ENCODE results near the gene NTN1.

Gene NTN1

DNA sequence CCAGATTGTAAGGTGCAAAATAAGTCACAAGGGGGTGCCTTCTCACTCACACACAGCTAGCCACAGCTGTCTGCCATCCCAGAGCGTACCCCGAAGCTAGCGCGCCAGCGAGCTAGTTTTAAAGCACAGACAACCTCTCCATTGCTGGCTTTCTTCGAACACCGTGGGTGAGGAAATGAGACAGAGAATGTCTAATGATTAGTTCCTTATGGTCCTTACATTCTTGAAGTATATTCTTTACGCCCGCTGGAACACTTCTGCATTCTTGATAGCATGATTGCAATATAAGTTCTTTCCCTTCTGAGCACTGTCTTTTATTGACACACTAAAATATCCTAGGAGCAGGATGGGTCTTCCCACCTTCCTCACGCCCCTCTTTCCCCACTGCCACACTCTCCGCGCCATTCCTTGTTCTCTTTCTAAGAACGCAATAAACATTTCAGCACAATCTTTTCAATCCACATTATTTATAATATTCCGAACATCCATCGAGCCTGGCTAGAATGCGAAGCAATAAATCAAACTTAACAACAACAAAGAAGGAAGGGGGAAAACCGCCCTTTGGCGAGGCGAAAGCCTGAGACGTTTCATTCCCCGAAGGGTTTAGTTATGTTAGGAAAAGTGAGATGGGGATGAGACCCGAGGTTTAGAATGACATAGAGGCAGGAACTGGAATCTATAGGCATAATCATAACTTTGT, 251.3 kb downstream of the NTN1 start:
- Mint-ChIP-seq H3K4me3 (peak overlapping the region in 2 of 3 experiments; percentile 21 to 57), H3K9me3 (no peaks in the 10 kb centered on the region)

GRCh38 chr17:9273428-9274391, 252.4 kb downstream of the NTN1 start:
- no peaks in the 10 kb centered on the region for H3K9me3 Mint-ChIP-seq

More for the DNA sequence above, 251.3 kb downstream of the NTN1 start:
- no peaks in the 10 kb centered on the region for H3K36me3 Mint-ChIP-seq (ENCODE audit: low read depth)
- H3K4me1 Mint-ChIP-seq: peaks cover 51% of the 10 kb centered on the region
- H3K27ac Mint-ChIP-seq: peak overlapping the region; percentile 26 to 82 (median 63)
- peaks cover 7% of the 10 kb centered on the region for H3K27me3 Mint-ChIP-seq (ENCODE audit: low read depth)
- TF ChIP-seq CTCF (IDR thresholded peaks at IDR 0.05; ENCODE audit: unreplicated experiment in 3 of 3): no peak

GRCh38 chr17:9274973-9275372, 253.7 kb downstream of the NTN1 start:
- H3K4me3 Mint-ChIP-seq: no peak overlapping the region
- peaks cover 33% of the 10 kb centered on the region for H3K4me1 Mint-ChIP-seq
- TF ChIP-seq CTCF (IDR thresholded peaks at IDR 0.05; ENCODE audit: unreplicated experiment in 3 of 3): no peak
- H3K36me3 Mint-ChIP-seq (ENCODE audit: low read depth): no peaks in the 10 kb centered on the region
- peaks cover 7% of the 10 kb centered on the region for H3K27me3 Mint-ChIP-seq (ENCODE audit: low read depth)
- no peaks in the 10 kb centered on the region for H3K9me3 Mint-ChIP-seq
- H3K27ac Mint-ChIP-seq: peak overlapping the region in 1 of 3 experiments; percentile 27

More at GRCh38 chr17:9273428-9274391, 252.4 kb downstream of the NTN1 start:
- peaks cover 7% of the 10 kb centered on the region for H3K27me3 Mint-ChIP-seq (ENCODE audit: low read depth)
- peak overlapping the region in 1 of 3 experiments; percentile 74 for H3K4me3 Mint-ChIP-seq
- TF ChIP-seq CTCF (IDR thresholded peaks at IDR 0.05; ENCODE audit: unreplicated experiment in 3 of 3): no peak
- peaks cover 42% of the 10 kb centered on the region for H3K4me1 Mint-ChIP-seq
- H3K36me3 Mint-ChIP-seq (ENCODE audit: low read depth): no peaks in the 10 kb centered on the region
- peak overlapping the region; percentile 6 to 82 (median 79) for H3K27ac Mint-ChIP-seq

DNA sequence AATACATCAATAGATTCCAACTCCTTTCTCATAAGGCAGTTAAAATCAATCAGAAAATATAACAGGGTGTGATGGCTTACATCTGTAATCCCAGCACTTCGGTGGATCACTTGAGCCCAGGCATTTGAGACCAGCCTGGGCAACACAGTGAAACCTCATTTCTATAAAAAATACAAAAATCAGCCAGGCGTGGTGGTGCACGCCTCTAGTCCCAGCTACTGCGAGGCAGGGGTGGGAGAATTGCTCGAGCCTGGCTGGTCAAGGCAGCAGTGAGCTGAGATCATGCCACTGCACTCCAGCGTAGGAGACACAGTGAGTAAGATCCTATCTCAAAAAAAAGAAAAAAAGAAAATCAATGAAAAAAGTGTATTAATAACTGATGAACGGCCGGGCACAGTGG, 258.6 kb downstream of the NTN1 start:
- H3K4me1 Mint-ChIP-seq: peaks cover 15% of the 10 kb centered on the region
- no peak overlapping the region for H3K4me3 Mint-ChIP-seq
- no peak for TF ChIP-seq CTCF (IDR thresholded peaks at IDR 0.05; ENCODE audit: unreplicated experiment in 3 of 3)
- no peaks in the 10 kb centered on the region for H3K9me3 Mint-ChIP-seq
- no peaks in the 10 kb centered on the region for H3K27me3 Mint-ChIP-seq (ENCODE audit: low read depth)
- H3K27ac Mint-ChIP-seq: no peak overlapping the region
- no peaks in the 10 kb centered on the region for H3K36me3 Mint-ChIP-seq (ENCODE audit: low read depth)

GRCh38 chr17:9283909-9284308, 262.6 kb downstream of the NTN1 start:
- Mint-ChIP-seq H3K27ac (peak overlapping the region in 1 of 3 experiments; percentile 1), H3K27me3 (ENCODE audit: low read depth) (no peaks in the 10 kb centered on the region), H3K9me3 (no peaks in the 10 kb centered on the region), H3K4me1 (peaks cover 28% of the 10 kb centered on the region), H3K4me3 (no peak overlapping the region), H3K36me3 (ENCODE audit: low read depth) (no peaks in the 10 kb centered on the region)
- no peak for TF ChIP-seq CTCF (IDR thresholded peaks at IDR 0.05; ENCODE audit: unreplicated experiment in 3 of 3)

All from nephron (organoid).